ENCODE results near the gene LDLRAD4.

LDLRAD4 gene

GRCh38 chr18:13229001-13229671 lies 10.6 kb downstream of the LDLRAD4 start:
- no peak for DNase-seq (ENCODE audit: low read depth)

- no peak for DNase-seq (ENCODE audit: low read depth)
These were observed 12.6 kb downstream of the LDLRAD4 start for GRCh38 chr18:13231151-13231550.

- no peak for DNase-seq (ENCODE audit: low read depth)
These were observed 13.7 kb downstream of the LDLRAD4 start for GRCh38 chr18:13232086-13232917.

GRCh38 chr18:13232971-13233786 lies 14.6 kb downstream of the LDLRAD4 start:
- DNase-seq (ENCODE audit: low read depth) = no peak

GRCh38 chr18:13233787-13234783 lies 15.5 kb downstream of the LDLRAD4 start:
- DNase-seq (ENCODE audit: low read depth) = no peak

- DNase-seq (ENCODE audit: low read depth) = no peak
These were observed 16.9 kb downstream of the LDLRAD4 start for GRCh38 chr18:13235421-13235831.

GRCh38 chr18:13235981-13236380 lies 17.4 kb downstream of the LDLRAD4 start:
- no peak for DNase-seq (ENCODE audit: low read depth)

GRCh38 chr18:13236411-13236810 lies 17.9 kb downstream of the LDLRAD4 start:
- DNase-seq (ENCODE audit: low read depth) = no peak

- DNase-seq (ENCODE audit: low read depth) = no peak
These were observed 18.5 kb downstream of the LDLRAD4 start for GRCh38 chr18:13237073-13237472.

- no peak for DNase-seq (ENCODE audit: low read depth)
These were observed 19.1 kb downstream of the LDLRAD4 start for GRCh38 chr18:13237641-13238040.

GRCh38 chr18:13239171-13239956 lies 20.8 kb downstream of the LDLRAD4 start:
- DNase-seq (ENCODE audit: low read depth) = no peak

GRCh38 chr18:13240060-13240725 lies 21.6 kb downstream of the LDLRAD4 start:
- DNase-seq (ENCODE audit: low read depth) = no peak

GRCh38 chr18:13241083-13241892 lies 22.7 kb downstream of the LDLRAD4 start:
- no peak for DNase-seq (ENCODE audit: low read depth)

GRCh38 chr18:13241893-13242175 lies 23.3 kb downstream of the LDLRAD4 start:
- no peak for DNase-seq (ENCODE audit: low read depth)

- DNase-seq (ENCODE audit: low read depth) = no peak
These were observed 24.2 kb downstream of the LDLRAD4 start for GRCh38 chr18:13242797-13243196.

GRCh38 chr18:13243363-13243762 lies 24.8 kb downstream of the LDLRAD4 start:
- DNase-seq (ENCODE audit: low read depth) = no peak

- no peak for DNase-seq (ENCODE audit: low read depth)
These were observed 25.6 kb downstream of the LDLRAD4 start for GRCh38 chr18:13244135-13244534.

GRCh38 chr18:13245481-13246000 lies 27.0 kb downstream of the LDLRAD4 start:
- DNase-seq (ENCODE audit: low read depth) = no peak

GRCh38 chr18:13246121-13246520 lies 27.6 kb downstream of the LDLRAD4 start:
- DNase-seq (ENCODE audit: low read depth) = no peak

Measured in activated T-helper 1 cell treated with Interleukin-2 at 50 U/mL for 16 hours (primary cell).